Neural cell (in vitro differentiated cells): ENCODE results near the gene IGSF5.

ENCODE experiments used
- CTCF ChIP-seq: fragments of 450-650 bp; IDR thresholded peaks from 2 replicates; pipeline ENCODE4 v1.5.1; 2014; ENCODE audit warnings: antibody characterized with exemption, mild to moderate bottlenecking, moderate library complexity; ENCODE audit not compliant: poor library complexity, severe bottlenecking
- EP300 ChIP-seq: fragments of 450-650 bp; conservative IDR thresholded peaks from 2 replicates; pipeline ENCODE4 v1.6.1; 2014; ENCODE audit warnings: antibody characterized with exemption, mild to moderate bottlenecking, moderate library complexity; ENCODE audit not compliant: poor library complexity, severe bottlenecking
- EZH2 ChIP-seq: fragments of 200-600, 300-800 bp; shearing (Covaris generic), sonication (generic); IDR thresholded peaks from 2 replicates; pipeline ENCODE4 v1.6.1; 2014; ENCODE audit warnings: antibody characterized with exemption, low read length, borderline replicate concordance, mild to moderate bottlenecking; ENCODE audit not compliant: insufficient read depth, poor library complexity, severe bottlenecking
- MXI1 ChIP-seq: fragments of 450-650 bp; conservative IDR thresholded peaks from 2 replicates; pipeline ENCODE4 v1.6.1; 2014; ENCODE audit warnings: antibody characterized with exemption, mild to moderate bottlenecking; ENCODE audit not compliant: poor library complexity, severe bottlenecking
- POLR2AphosphoS5 ChIP-seq: IDR thresholded peaks from 2 replicates; pipeline ENCODE4 v1.6.1; 2012
- RAD21 ChIP-seq: fragments of 450-650 bp; conservative IDR thresholded peaks from 2 replicates; pipeline ENCODE4 v1.6.1; 2014; ENCODE audit warnings: antibody characterized with exemption, mild to moderate bottlenecking, moderate library complexity
- TAF1 ChIP-seq: IDR thresholded peaks from 2 replicates; pipeline ENCODE4 v1.6.1; 2012; ENCODE audit warnings: low read depth
- TF ChIP-seq, protein P1 (sequence below): IDR thresholded peaks from 2 replicates; pipeline ENCODE4 v1.6.1; 2012; ENCODE audit warnings: borderline replicate concordance

GRCh38 chr21:39840373-39841097, 95.6 kb downstream of the IGSF5 start:
- TF ChIP-seq EP300 (no peak), EZH2 (no peak), CTCF (no peak), MXI1 (no peak), POLR2AphosphoS5 (no peak), RAD21 (no peak), TAF1 (no peak)
- TF ChIP-seq, protein P1, sequence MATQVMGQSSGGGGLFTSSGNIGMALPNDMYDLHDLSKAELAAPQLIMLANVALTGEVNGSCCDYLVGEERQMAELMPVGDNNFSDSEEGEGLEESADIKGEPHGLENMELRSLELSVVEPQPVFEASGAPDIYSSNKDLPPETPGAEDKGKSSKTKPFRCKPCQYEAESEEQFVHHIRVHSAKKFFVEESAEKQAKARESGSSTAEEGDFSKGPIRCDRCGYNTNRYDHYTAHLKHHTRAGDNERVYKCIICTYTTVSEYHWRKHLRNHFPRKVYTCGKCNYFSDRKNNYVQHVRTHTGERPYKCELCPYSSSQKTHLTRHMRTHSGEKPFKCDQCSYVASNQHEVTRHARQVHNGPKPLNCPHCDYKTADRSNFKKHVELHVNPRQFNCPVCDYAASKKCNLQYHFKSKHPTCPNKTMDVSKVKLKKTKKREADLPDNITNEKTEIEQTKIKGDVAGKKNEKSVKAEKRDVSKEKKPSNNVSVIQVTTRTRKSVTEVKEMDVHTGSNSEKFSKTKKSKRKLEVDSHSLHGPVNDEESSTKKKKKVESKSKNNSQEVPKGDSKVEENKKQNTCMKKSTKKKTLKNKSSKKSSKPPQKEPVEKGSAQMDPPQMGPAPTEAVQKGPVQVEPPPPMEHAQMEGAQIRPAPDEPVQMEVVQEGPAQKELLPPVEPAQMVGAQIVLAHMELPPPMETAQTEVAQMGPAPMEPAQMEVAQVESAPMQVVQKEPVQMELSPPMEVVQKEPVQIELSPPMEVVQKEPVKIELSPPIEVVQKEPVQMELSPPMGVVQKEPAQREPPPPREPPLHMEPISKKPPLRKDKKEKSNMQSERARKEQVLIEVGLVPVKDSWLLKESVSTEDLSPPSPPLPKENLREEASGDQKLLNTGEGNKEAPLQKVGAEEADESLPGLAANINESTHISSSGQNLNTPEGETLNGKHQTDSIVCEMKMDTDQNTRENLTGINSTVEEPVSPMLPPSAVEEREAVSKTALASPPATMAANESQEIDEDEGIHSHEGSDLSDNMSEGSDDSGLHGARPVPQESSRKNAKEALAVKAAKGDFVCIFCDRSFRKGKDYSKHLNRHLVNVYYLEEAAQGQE: no peak
